Right renal cortex interstitium (tissue), 3 donors: ENCODE results near the gene SPECC1. TPM values are rescaled to one million over a fixed set of nuclear protein-coding genes. Genes with fewer than 3 reads are reported as not detected.
"Not testable (repeated sequence)": the region's sequence is repeated elsewhere in the genome, so short reads cannot be mapped to it uniquely, and the experiment has no call there.

Experiments used
- DNase-seq, 3 donors: peaks; one replicate each; pipeline ENCODE4 v3.0.0-alpha.2; 2013; ENCODE audit warnings: low read depth in 3 of 3, low spot score in 2 of 3
- polyA plus RNA-seq, 3 donors: library from polyadenylated mRNA; unstranded; fragments of 120-200 nt; gene quantifications; one replicate each; pipeline ENCODE4 v1.2.1, GENCODE V29; 2013; ENCODE audit not compliant: insufficient read length in 3 of 3

The SPECC1 gene
- polyA plus RNA-seq, 3 donors = 12.1 to 14.6 (median 14.2) TPM

DNA sequence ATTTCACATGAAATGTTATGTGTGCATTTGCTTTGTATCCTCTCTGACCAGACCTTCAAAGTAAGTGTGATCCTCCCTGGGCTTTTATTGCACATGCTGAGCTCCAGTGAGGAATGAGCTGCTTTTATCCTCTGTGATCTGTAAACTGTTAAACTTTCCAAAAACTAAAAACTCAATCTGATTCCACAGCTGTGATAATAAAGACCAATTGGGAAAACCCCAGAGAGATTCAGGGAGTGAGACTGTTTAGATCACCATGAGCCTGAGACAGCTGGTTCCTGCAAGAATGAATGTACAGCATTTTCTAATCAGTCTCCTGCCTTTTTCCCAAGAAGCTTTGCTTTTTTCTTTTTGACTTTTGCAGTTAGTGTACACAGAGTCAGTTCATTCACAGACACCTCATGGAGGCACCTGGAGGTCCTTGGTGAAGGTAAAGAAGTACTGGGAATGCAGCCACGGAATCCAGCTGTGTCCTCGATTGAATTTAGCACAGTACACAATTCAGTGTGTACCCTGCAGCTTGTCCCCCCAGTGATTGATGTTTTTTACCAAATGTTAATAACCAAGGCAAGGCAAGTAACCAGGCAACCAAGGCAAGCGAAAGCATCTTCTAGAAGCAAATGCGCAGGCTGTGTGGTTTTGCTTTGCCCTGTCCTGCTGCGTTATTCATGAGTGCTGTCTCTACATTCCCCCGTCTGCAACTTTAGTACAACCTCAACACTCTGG is 275.6 kb downstream of the SPECC1 start:
- DNase-seq = no peak

GRCh38 chr17:20289984-20290383 is 280.8 kb downstream of the SPECC1 start:
- no peak for DNase-seq

DNA sequence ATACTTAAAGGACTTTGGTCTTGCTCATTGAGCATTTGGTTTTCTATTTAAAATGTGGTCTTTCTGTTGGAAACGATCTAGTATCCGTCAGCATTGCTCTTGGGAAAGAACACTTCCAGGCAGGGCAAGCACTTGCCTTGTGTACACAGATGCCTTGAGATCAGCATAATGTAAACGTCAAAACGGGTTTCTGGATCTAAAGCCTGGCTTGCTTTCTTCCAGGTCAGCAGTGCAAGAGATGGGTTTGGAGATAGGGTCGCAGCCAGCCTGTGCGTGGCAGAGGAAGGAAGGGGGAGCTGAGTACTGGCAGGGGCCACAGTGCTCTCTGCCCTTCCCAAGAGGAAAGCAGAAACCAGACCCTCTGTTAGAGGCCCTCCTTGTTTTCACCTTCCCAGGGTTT is 282.7 kb downstream of the SPECC1 start:
- DNase-seq = no peak

- no peak for DNase-seq
Observed at GRCh38 chr17:20293501-20293900, 284.3 kb downstream of the SPECC1 start.

DNA sequence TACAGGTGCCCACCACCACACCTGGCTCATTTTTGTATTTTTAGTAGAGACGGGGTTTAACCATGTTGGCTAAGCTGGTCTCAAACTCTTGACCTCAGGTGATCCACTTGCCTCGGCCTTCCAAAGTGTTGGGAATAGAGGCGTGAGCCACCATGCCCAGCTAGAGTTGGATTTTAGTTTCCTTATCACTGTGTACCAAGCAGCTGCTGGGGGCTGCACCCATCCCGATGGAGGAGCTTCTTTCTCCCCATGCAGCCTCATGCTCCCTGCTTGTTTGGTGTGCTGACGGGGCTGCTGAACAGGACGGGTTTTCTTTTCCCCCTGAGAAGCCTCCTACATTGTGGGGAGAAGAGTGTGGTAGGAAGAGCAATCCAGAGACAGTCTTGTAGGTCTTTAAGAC is 285.0 kb downstream of the SPECC1 start:
- no peak for DNase-seq

- no peak for DNase-seq
Observed at GRCh38 chr17:20299013-20299412, 289.9 kb downstream of the SPECC1 start.

DNA sequence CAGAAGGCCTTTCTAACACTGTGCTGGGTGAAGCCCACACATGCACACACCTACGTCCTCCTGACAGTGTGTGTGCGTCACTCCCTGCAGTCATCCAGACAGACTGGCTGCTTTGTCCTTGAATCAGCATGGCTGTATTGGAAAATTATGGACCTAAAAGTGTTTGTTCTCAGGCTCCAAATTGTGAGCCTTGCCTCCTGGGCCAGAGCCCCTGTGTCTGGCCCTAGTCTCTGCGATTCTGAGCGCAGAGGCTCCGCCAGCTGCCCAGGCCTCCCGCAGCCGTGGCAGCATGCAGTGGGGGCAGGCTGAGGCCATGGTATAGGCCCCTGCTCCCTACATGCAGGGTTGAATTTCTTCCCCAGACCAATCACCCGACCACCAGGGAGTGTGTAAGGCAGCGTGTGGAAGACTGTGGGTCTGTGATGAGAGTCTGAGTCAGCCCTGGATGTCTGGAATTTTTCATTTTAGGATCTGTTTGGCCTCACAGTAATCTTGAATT is 291.3 kb downstream of the SPECC1 start:
- no peak for DNase-seq

DNA sequence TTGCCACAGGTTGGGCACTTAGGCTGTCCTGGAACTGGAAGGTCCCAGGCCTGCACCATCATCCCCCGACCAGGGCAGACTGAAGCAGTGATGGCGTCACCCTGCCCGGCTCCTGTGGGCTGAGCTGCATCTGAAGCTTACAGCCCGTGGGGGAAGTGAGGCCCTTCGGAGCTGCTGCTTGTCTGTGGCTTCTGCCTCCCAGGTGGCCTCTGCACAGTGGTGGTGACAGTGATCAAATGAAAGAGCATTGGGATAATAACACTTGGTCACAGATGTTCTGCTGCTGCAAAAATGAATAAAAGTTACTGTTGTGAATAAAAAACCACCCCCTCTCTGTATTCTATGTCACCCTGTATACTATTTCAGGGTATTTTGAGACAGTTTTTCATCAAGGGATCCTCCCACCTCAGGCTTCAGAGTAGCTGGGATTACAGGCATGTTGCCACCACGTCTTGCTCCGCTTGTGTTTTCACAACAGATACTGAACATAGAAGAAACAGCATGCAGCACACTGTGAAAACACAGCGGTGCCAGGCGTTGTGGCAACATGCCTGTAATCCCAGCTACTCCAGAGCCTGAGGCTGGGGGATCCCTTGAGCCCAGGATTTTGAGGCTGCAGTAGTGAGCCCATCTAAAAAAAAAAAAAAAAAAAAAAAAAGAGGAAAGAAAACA is 293.2 kb downstream of the SPECC1 start:
- DNase-seq = no peak

DNA sequence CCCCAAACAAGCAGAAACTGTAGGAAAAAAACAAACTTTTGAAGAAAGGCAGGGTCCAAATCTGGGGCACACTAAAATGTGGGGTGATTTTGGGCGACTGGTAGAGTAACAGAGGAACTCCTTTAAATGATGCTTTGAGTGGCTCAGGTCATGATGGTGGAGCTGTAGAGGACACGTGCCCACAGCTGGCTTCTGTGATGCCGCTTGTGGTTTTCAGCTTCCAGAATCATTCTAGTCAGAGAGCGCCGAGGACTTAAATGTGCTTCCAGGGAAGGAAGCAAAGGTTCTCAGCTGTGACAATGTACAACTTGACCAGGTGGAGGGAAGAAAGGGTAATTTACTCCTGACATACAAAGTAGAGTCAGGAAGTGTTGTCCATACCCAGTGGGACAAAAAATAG is 295.8 kb downstream of the SPECC1 start:
- no peak for DNase-seq

DNA sequence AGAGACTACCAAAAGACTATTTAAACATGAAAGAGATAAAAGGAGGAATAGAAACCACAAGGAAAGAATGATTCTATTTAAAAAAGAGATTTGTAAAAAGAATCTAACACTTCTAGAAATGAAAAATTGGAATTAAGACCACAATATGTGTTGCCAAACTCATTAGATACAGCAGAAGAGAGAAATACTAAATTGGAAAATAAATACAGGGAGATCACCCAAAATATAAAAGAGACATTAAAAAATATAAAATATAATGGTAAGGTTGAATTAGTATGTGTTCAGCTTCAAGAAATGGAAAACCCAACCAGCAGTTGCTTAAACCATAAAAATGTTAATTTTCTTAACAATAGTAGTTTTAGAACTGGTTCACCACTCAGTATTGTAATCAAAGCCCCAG is 297.8 kb downstream of the SPECC1 start:
- DNase-seq = no peak

DNA sequence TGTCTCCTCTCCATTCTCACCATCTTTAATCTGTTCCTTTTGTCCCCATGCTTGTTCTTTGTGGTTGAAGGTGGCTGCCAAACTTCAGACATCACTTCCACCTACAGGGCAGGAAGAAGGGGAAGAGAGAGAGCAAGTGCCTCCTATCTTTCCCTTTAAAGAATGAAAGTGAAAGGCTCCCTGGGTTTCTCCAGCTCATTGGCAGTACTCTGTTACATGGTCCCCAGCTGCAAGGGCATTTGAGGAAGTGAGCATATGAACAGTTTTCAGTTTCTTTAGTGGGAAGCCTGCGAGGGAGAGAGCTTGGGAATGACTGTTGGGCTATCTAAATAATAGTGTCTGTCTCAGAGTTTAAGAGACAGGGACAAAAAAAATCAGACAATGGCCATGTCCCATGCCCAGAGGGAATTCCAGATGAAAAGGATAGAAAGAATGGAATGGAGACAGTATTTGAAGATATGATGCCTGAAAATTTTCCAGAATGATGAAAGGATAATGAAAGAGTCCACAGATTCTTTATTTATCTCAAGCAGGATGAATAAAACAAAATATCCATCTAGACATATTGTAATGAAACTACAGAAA is 298.3 kb downstream of the SPECC1 start:
- DNase-seq = no peak

DNA sequence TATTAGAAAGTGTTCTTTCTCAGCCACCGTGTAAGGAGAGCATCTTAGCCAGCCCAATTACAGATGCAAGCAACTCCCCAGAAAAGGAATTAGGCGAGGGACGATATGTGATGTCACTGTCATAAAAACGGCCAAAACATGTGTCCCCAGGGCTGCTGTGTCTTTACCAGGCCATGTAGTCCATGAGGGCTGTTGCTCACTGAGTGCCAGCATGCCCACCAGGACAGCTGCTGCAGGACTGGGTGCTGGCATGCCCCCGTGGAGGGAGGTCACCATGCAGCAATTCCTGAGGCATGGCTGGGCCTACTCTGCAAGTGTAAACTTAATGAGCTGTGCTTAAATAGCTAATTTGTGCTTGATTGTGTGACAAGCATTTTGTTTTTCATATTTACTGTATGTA is 301.3 kb downstream of the SPECC1 start:
- DNase-seq = no peak

DNA sequence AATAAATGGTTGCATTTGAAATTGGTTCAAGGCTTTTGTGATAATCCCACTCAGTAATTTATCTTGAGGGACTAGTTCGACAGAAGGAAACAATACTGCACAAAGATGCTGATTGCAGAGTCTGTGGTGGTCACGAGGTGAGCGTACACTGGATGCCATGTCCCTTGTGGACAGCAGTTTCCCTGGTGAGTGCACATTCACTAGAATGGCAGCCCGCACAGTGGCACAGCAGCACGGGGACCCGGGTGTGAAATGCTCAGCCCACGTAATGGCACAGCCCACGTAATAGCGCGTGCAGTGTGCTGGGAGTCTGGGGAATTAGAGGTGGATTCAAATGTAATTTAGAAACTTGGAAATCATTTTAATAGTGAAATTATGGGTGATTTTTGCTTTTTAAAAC is 304.1 kb downstream of the SPECC1 start:
- DNase-seq = no peak

DNA sequence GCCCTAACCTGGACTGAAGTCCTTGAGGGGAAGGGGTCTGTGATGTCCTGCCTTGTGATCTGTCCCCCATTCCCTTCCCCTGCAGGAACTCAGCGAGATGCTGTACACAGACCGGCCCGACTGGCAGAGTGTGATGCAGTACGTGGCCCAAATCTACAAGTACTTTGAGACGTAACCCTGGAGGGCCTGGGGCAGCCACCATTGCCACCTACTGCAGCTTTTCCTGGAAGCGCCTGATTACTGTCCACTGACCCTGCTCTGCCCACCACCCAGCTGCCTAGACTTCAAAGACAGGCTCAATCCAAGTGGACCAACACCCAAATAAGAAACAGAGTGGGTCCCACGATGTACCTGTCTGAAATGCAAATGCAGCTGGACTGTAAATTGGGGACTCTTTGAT is 304.7 kb downstream of the SPECC1 start:
- DNase-seq = no peak

DNA sequence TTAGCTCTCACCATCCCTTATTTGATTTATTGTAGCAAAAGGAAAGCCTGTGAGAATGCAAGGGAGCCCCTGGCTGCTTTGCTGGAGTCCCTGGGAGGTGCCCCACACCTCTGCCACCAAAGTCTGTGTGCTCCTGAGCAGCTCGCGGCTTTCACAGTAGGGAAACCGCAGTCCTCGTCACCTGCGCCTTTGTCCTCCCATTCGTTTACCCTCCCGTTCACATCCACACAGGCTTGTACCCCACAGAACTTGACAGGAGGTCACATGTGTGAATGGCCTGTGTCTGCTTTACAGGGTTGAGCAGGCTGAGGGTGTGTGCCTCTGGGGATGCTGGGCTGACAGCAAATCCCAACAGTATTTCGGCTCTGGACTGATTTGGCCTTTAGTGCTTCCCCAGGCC is 305.7 kb downstream of the SPECC1 start:
- no peak for DNase-seq

- no peak for DNase-seq
Observed at GRCh38 chr17:20315311-20315710, 306.2 kb downstream of the SPECC1 start.

DNA sequence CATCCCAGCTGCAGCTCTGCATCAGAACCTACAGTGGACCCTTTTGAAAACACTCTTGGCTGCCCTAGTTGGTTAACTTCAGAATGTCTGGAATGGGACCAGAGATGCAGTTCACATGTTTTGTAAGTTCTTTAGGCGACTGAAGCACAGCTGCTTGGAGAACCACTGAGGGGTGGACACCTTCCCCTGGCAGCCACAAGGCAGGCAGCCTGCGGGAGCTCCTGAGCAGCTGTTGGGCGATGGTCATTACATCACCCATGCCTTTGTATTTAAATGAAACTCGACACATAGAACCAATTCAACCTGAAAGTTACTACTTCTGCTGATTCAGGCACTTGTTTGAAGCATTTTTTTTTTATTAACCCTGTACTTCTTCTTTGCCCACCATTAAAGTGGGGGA is 306.7 kb downstream of the SPECC1 start:
- no peak for DNase-seq

GRCh38 chr17:20320535-20321229 is 311.5 kb downstream of the SPECC1 start:
- DNase-seq = peak in 2 of 3 donors; percentile 35 to 47

GRCh38 chr17:20321357-20321756 is 312.2 kb downstream of the SPECC1 start:
- not testable (repeated sequence) for DNase-seq

GRCh38 chr17:20327739-20328138 is 318.6 kb downstream of the SPECC1 start:
- DNase-seq = not testable (repeated sequence)

GRCh38 chr17:20351405-20351804 is 342.2 kb downstream of the SPECC1 start:
- not testable (repeated sequence) for DNase-seq
